WTC11 (cell line): Measurements from ENCODE around the gene CTLA4. TPM values are rescaled to one million over a fixed set of nuclear protein-coding genes. Genes with fewer than 3 reads are reported as not detected.

Experiments
- ATAC-seq: fragments of 200-7000 bp; cut with Tn5 transposase; 2 replicates; pipeline ENCODE4 v1.10.0; 2021; ENCODE audit warnings: mild to moderate bottlenecking, moderate library complexity
- CTCF ChIA-PET: fragments of 300-600 bp; sonication (Branson Sonifier 250); formaldehyde crosslinking; loops from one replicate; lab custom pipeline; 2021; ENCODE audit warnings: antibody characterized with exemption; lab: Charles Lee
- POLR2A ChIA-PET: fragments of 350-600 bp; sonication (Branson Sonifier 250); formaldehyde crosslinking; loops from one replicate; lab custom pipeline; 2021; ENCODE audit warnings: antibody characterized with exemption; lab: Charles Lee
- DNase-seq: peaks from one replicate; pipeline ENCODE4 v3.0.0; 2021; ENCODE audit warnings: low spot score
- H3K27ac Mint-ChIP-seq: 2 replicates; pipeline ENCODE4 v1.8.0; 2021; ENCODE audit warnings: mixed read lengths
- H3K27me3 Mint-ChIP-seq: 2 replicates; pipeline ENCODE4 v1.8.0; 2021; ENCODE audit warnings: low read depth, mild to moderate bottlenecking, moderate library complexity, mixed read lengths
- H3K36me3 Mint-ChIP-seq: 2 replicates; pipeline ENCODE4 v1.8.0; 2021; ENCODE audit warnings: mixed read lengths
- H3K4me1 Mint-ChIP-seq: 2 replicates; pipeline ENCODE4 v1.8.0; 2022; ENCODE audit warnings: mixed read lengths
- H3K4me3 Mint-ChIP-seq: 2 replicates; pipeline ENCODE4 v1.8.0; 2021; ENCODE audit warnings: mild to moderate bottlenecking, moderate library complexity, mixed read lengths
- H3K9me3 Mint-ChIP-seq: 2 replicates; pipeline ENCODE4 v1.8.0; 2021; ENCODE audit warnings: mixed read lengths
- E2F5 ChIP-seq: sonication (generic); formaldehyde crosslinking; IDR thresholded peaks from 2 replicates; pipeline ENCODE4 v1.8.1; 2022; ENCODE audit warnings: mild to moderate bottlenecking, moderate library complexity, missing genetic modification reagents
- FOXJ3 ChIP-seq: sonication (generic); formaldehyde crosslinking; IDR thresholded peaks from 2 replicates; pipeline ENCODE4 v1.9.0; 2021; ENCODE audit warnings: missing genetic modification reagents, mild to moderate bottlenecking, borderline replicate concordance
- GTF2I ChIP-seq: fragments of 250-450 bp; sonication (Bioruptor Pico); conservative IDR thresholded peaks from 2 replicates; pipeline ENCODE4 v1.4.0; 2021; ENCODE audit warnings: mild to moderate bottlenecking
- HMGA2 ChIP-seq: fragments of 250-450 bp; sonication (Bioruptor Pico); IDR thresholded peaks from 2 replicates; pipeline ENCODE4 v1.4.0; 2021; ENCODE audit warnings: mild to moderate bottlenecking, moderate library complexity
- HMGXB4 ChIP-seq: sonication (generic); formaldehyde crosslinking; IDR thresholded peaks from 2 replicates; pipeline ENCODE4 v1.8.1; 2023; ENCODE audit warnings: mild to moderate bottlenecking, moderate library complexity, missing genetic modification reagents
- IRF2 ChIP-seq: sonication (generic); formaldehyde crosslinking; IDR thresholded peaks from 2 replicates; pipeline ENCODE4 v1.8.0; 2022; ENCODE audit warnings: low read depth, missing genetic modification reagents, borderline replicate concordance
- NR1H2 ChIP-seq: sonication (generic); formaldehyde crosslinking; IDR thresholded peaks from 2 replicates; pipeline ENCODE4 v1.9.0; 2021; ENCODE audit warnings: mild to moderate bottlenecking, moderate library complexity, missing genetic modification reagents
- PREB ChIP-seq: sonication (generic); formaldehyde crosslinking; IDR thresholded peaks from 2 replicates; pipeline ENCODE4 v1.8.1; 2022; ENCODE audit warnings: mild to moderate bottlenecking, missing genetic modification reagents, moderate library complexity, borderline replicate concordance
- SMAD4 ChIP-seq: sonication (generic); formaldehyde crosslinking; IDR thresholded peaks from 2 replicates; pipeline ENCODE4 v1.8.0; 2022; ENCODE audit warnings: mild to moderate bottlenecking, missing genetic modification reagents
- SP1 ChIP-seq: sonication (generic); formaldehyde crosslinking; conservative IDR thresholded peaks from 2 replicates; pipeline ENCODE4 v1.8.1; 2022; ENCODE audit warnings: missing genetic modification reagents
- TP53 ChIP-seq: sonication (generic); formaldehyde crosslinking; IDR thresholded peaks from 2 replicates; pipeline ENCODE4 v1.8.1; 2023; ENCODE audit warnings: mild to moderate bottlenecking, missing genetic modification reagents
- USF2 ChIP-seq: sonication (generic); formaldehyde crosslinking; IDR thresholded peaks from 2 replicates; pipeline ENCODE4 v1.8.1; 2023; ENCODE audit warnings: mild to moderate bottlenecking, missing genetic modification reagents, moderate library complexity
- ZNF121 ChIP-seq: sonication (generic); formaldehyde crosslinking; IDR thresholded peaks from 2 replicates; pipeline ENCODE4 v1.8.0; 2023; ENCODE audit warnings: missing genetic modification reagents
- ZNF219 ChIP-seq: sonication (generic); formaldehyde crosslinking; IDR thresholded peaks from 2 replicates; pipeline ENCODE4 v1.8.0; 2023; ENCODE audit warnings: missing genetic modification reagents, mild to moderate bottlenecking, borderline replicate concordance
- ZNF396 ChIP-seq: fragments of 250-450 bp; sonication (Bioruptor Pico); IDR thresholded peaks from 2 replicates; pipeline ENCODE4 v1.8.0; 2021; ENCODE audit warnings: mild to moderate bottlenecking, moderate library complexity, borderline replicate concordance
- ZNF423 ChIP-seq: fragments of 250-450 bp; sonication (Bioruptor Pico); IDR thresholded peaks from 2 replicates; pipeline ENCODE4 v2.1.2; 2022; ENCODE audit warnings: mild to moderate bottlenecking, moderate library complexity
- ZNF532 ChIP-seq: fragments of 250-450 bp; sonication (Bioruptor Pico); IDR thresholded peaks from 2 replicates; pipeline ENCODE4 v1.9.0; 2021; ENCODE audit warnings: mild to moderate bottlenecking, borderline replicate concordance
- total RNA-seq: library from RNA; stranded (reverse); gene quantifications from 3 replicates; pipeline ENCODE4 v1.2.3, GENCODE V29; 2021
- TF ChIP-seq, protein P1 (sequence below): sonication (generic); formaldehyde crosslinking; IDR thresholded peaks from 2 replicates; pipeline ENCODE4 v1.8.1; 2022; ENCODE audit warnings: low read depth, mild to moderate bottlenecking, moderate library complexity, missing genetic modification reagents, borderline replicate concordance

CTLA4 gene
- total RNA-seq, 1 experiment from 2014 or later, result 0.31 TPM

DNA sequence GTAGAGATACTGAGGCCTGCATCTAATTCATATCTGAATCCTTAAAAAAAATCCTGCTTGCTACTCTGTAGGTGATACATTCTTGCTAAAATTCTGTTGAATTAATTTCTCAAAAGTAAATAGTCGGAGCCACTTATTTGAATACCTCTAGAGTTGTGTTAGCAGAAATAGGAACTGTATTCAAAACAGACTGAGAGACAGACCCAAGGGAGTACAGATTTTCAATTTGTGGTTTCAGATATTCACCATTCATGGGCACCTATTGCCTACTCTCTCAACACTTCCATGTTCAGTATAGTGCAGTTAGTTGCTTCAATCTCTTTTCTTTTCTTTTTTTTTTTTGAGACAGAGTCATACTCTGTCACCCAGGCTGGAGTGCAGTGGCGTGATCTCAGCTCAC lies 46.6 kb upstream of the CTLA4 start (continued):
- TF ChIP-seq USF2 (CRISPR knock-in tag), result no peak
- TF ChIP-seq HMGA2, result no peak
- TF ChIP-seq SP1 (CRISPR knock-in tag), result no peak
- TF ChIP-seq SMAD4 (CRISPR knock-in tag), result no peak
- no peak for TF ChIP-seq ZNF423 (CRISPR knock-in tag)
- no peak for TF ChIP-seq HMGXB4 (CRISPR knock-in tag)

DNA sequence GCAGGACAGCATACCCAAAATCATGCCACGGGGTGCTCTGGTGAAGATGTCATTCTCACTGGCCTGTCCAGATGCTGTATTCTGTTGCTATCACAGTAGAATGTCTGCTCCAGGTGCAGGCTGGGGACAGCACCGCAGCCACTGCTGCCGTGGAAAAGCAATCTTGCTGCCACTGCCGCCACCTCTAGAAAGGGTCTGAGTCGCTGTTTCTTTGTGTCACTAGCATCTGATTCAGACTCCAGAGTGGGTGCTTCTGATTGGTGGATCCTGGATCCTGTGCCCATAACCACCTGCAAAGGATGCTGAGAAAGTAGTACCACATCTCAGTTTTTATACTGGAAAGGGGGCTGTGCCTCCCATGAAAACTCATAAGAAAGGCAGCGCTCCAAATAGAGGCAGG lies 45.3 kb upstream of the CTLA4 start:
- H3K4me3 Mint-ChIP-seq, result no peak overlapping the region
- TF ChIP-seq, protein P1, sequence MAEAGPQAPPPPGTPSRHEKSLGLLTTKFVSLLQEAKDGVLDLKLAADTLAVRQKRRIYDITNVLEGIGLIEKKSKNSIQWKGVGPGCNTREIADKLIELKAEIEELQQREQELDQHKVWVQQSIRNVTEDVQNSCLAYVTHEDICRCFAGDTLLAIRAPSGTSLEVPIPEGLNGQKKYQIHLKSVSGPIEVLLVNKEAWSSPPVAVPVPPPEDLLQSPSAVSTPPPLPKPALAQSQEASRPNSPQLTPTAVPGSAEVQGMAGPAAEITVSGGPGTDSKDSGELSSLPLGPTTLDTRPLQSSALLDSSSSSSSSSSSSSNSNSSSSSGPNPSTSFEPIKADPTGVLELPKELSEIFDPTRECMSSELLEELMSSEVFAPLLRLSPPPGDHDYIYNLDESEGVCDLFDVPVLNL, result no peak
- no peak for TF ChIP-seq GTF2I
- no peak for TF ChIP-seq PREB (CRISPR knock-in tag)
- TF ChIP-seq ZNF219, result no peak
- no peak for TF ChIP-seq FOXJ3 (CRISPR knock-in tag)
- no peak for TF ChIP-seq ZNF396 (CRISPR knock-in tag)
- H3K9me3 Mint-ChIP-seq, result peaks cover 6% of the 10 kb centered on the region
- no peaks in the 10 kb centered on the region for H3K27me3 Mint-ChIP-seq
- DNase-seq (no peak), ATAC-seq (no peak)
- no peak overlapping the region for H3K27ac Mint-ChIP-seq
- no peaks in the 10 kb centered on the region for H3K4me1 Mint-ChIP-seq
- CTCF ChIA-PET, result no interaction called here
- POLR2A ChIA-PET, result no interaction called here
- H3K36me3 Mint-ChIP-seq, result no peaks in the 10 kb centered on the region

- Mint-ChIP-seq H3K4me3 (no peak overlapping the region), H3K36me3 (peaks cover 4% of the 10 kb centered on the region; the same call in 1 of the 2 replicates), H3K9me3 (peaks cover 12% of the 10 kb centered on the region), H3K27ac (no peak overlapping the region), H3K4me1 (no peaks in the 10 kb centered on the region), H3K27me3 (no peaks in the 10 kb centered on the region)
- TF ChIP-seq ZNF532 (CRISPR knock-in tag), result no peak
- TF ChIP-seq E2F5 (CRISPR knock-in tag), result no peak
- no peak for TF ChIP-seq ZNF121 (CRISPR knock-in tag)
- no peak for TF ChIP-seq NR1H2
- TF ChIP-seq IRF2 (CRISPR knock-in tag), result no peak
- TF ChIP-seq FOXJ3 (CRISPR knock-in tag), result no peak
- TF ChIP-seq TP53 (CRISPR knock-in tag), result no peak
- POLR2A ChIA-PET, result no interaction called here
- no peak for ATAC-seq
- CTCF ChIA-PET, result interaction anchor here (0.6 kb wide), 1 partner anchor 289 kb away, joined by 3 read pairs; no protein-coding TSS in a partner anchor
- no peak for DNase-seq
Measured at GRCh38 chr2:203823173-203823572, 44.4 kb upstream of the CTLA4 start.
